ACC112 (cell line): ENCODE data around the gene WWOX.

ENCODE experiments used
- H2AFZ ChIP-seq: fragments of 200-600 bp; sonication (generic); one replicate; pipeline ENCODE4 v1.6.0; 2017; ENCODE audit warnings: antibody characterized with exemption, low read length; ENCODE audit not compliant: unreplicated experiment
- H3K27ac ChIP-seq: fragments of 200-600 bp; sonication (generic); 2 replicates; pipeline ENCODE4 v1.5.1; 2014; ENCODE audit warnings: low read depth, mild to moderate bottlenecking, antibody characterized with exemption, low read length, moderate library complexity
- H3K27me3 ChIP-seq: fragments of 200-600 bp; sonication (generic); 2 replicates; pipeline ENCODE4 v1.6.1; 2014; ENCODE audit warnings: mild to moderate bottlenecking, antibody characterized with exemption, low read length, moderate library complexity, mixed read lengths; ENCODE audit not compliant: insufficient read depth
- H3K36me3 ChIP-seq: fragments of 200-600 bp; sonication (generic); 2 replicates; pipeline ENCODE4 v1.6.1; 2016; ENCODE audit warnings: mild to moderate bottlenecking, antibody characterized with exemption, low read length, moderate library complexity, mixed read lengths; ENCODE audit not compliant: insufficient read depth
- H3K4me1 ChIP-seq: fragments of 200-600 bp; sonication (generic); one replicate; pipeline ENCODE4 v1.6.1; 2016; ENCODE audit warnings: low read length, mixed read lengths; ENCODE audit not compliant: insufficient read depth, unreplicated experiment, control insufficient read depth
- H3K4me3 ChIP-seq: fragments of 200-600 bp; sonication (generic); 2 replicates; pipeline ENCODE4 v1.5.1; 2014; ENCODE audit warnings: mild to moderate bottlenecking, low read depth, low read length
- H3K79me2 ChIP-seq: fragments of 200-600 bp; sonication (generic); one replicate; pipeline ENCODE4 v1.6.0; 2016; ENCODE audit warnings: low read length; ENCODE audit not compliant: control insufficient read depth, unreplicated experiment, insufficient read depth

WWOX gene

GRCh38 chr16:78294538-78295225 lies 195.2 kb downstream of the WWOX start:
- Histone ChIP-seq H3K4me3 (no peak overlapping the region), H2AFZ (no peak overlapping the region), H3K27ac (no peak overlapping the region), H3K36me3 (no peaks in the 10 kb centered on the region), H3K4me1 (no peaks in the 10 kb centered on the region), H3K79me2 (no peaks in the 10 kb centered on the region), H3K27me3 (no peaks in the 10 kb centered on the region)

- H2AFZ ChIP-seq: no peak overlapping the region
- no peaks in the 10 kb centered on the region for H3K27me3 ChIP-seq
- no peaks in the 10 kb centered on the region for H3K79me2 ChIP-seq
- H3K27ac ChIP-seq: no peak overlapping the region
- no peak overlapping the region for H3K4me3 ChIP-seq
- no peaks in the 10 kb centered on the region for H3K4me1 ChIP-seq
- no peaks in the 10 kb centered on the region for H3K36me3 ChIP-seq
Observed at GRCh38 chr16:78297066-78297666, 197.7 kb downstream of the WWOX start.

DNA sequence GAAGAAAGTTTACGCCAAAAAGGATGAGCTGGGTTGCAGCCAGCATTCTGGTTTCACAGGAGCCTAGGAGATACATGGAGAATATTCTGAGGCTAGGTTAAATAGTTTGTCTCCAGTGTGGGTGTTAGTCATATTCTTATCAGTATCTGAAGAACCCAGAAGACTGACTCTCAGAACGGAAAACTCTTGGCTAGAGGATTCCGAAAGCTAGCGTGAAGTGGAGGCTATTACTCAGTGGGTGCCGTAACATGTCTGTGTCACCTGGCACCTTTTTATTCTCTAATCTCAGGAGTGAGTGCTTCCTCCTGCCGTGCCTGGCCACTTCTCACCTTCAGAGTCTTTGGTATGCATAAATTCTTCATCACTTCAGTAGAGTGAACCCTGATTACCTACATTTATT lies 199.5 kb downstream of the WWOX start:
- no peak overlapping the region for H2AFZ ChIP-seq
- H3K79me2 ChIP-seq: no peaks in the 10 kb centered on the region
- no peaks in the 10 kb centered on the region for H3K4me1 ChIP-seq
- no peaks in the 10 kb centered on the region for H3K36me3 ChIP-seq
- H3K27ac ChIP-seq: no peak overlapping the region
- no peaks in the 10 kb centered on the region for H3K27me3 ChIP-seq
- no peak overlapping the region for H3K4me3 ChIP-seq

DNA sequence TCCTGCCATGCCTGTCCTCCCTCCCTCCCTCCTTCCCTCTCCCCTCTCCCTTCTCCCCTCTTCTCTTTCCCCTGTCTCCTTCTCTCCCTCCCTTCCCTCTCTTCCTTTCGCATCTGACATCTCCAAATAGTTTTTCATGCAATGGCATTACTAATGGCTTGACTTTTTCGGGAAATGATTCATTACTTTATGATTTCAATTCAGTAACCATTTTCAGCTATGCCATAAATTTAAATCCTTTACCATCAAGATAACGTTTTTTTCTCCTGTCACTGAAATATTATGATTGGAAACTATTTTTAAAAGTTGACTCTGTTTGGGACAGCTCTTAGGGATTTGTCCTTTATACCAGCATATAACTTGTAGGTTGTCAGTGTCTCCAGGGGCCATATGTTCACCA lies 201.0 kb downstream of the WWOX start:
- Histone ChIP-seq H3K36me3 (no peaks in the 10 kb centered on the region), H2AFZ (no peak overlapping the region), H3K4me1 (no peaks in the 10 kb centered on the region), H3K27me3 (no peaks in the 10 kb centered on the region), H3K4me3 (no peak overlapping the region), H3K27ac (no peak overlapping the region), H3K79me2 (no peaks in the 10 kb centered on the region)

DNA sequence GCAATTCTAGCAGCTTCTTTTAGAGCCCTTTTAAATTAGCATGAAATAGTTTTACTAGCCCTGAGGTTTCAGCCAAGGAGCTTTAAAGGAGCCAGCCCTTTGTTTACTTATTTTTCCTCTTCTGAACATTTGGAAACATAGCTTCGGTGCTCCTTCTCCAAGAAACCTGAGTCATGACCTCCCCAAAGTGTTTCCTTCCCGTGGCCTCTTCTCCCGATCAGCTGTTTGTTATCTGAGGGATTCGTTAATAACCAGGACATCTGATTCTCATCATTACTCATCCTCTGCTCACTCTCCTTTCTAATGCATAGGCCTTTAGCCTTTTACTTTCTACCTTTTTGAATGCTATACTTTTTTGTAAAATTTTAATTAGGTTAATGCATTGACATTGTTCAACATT lies 204.5 kb downstream of the WWOX start:
- Histone ChIP-seq H3K36me3 (no peaks in the 10 kb centered on the region), H2AFZ (no peak overlapping the region), H3K4me1 (no peaks in the 10 kb centered on the region), H3K4me3 (no peak overlapping the region), H3K27me3 (no peaks in the 10 kb centered on the region), H3K27ac (no peak overlapping the region), H3K79me2 (no peaks in the 10 kb centered on the region)

- no peaks in the 10 kb centered on the region for H3K79me2 ChIP-seq
- no peaks in the 10 kb centered on the region for H3K36me3 ChIP-seq
- H3K27me3 ChIP-seq: no peaks in the 10 kb centered on the region
- no peak overlapping the region for H2AFZ ChIP-seq
- H3K4me3 ChIP-seq: no peak overlapping the region
- H3K4me1 ChIP-seq: no peaks in the 10 kb centered on the region
- no peak overlapping the region for H3K27ac ChIP-seq
Observed at GRCh38 chr16:78306361-78306760, 206.9 kb downstream of the WWOX start.

DNA sequence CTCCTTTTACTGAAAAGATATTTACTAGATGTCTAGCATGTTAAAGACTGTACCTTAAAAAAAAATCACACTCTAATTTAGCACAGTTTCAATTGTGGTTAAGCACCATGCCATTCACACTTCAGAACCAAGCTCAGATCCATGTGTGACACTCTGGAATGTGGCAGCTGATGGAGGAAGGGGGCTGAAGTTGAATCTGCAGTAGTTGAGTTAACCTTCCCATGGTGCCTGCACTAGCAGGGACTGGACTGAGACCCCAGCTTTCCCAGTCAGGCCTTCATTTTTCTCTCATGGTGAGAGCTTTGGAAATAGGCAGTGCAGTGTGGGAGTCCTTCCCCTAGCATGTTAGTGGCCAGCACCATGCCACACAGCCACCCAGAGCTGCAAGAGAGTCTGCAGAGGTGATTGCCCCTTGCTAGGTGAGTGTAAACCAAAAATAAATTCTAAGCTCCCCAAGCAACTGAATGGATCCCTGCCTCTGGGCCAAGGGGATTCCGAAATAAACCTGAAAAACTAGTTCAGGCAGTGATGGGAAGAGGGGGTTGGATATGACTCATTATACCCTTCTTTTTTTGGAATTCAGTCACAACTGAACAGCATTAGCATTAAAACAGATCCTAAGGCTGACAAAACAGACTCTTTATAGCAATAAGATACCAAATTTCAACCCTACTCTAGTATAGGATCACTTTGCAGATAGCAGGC lies 208.5 kb downstream of the WWOX start:
- Histone ChIP-seq H3K4me1 (no peaks in the 10 kb centered on the region), H3K27ac (no peak overlapping the region), H3K4me3 (no peak overlapping the region), H3K27me3 (no peaks in the 10 kb centered on the region), H2AFZ (no peak overlapping the region), H3K36me3 (no peaks in the 10 kb centered on the region), H3K79me2 (no peaks in the 10 kb centered on the region)

GRCh38 chr16:78309763-78310162 lies 210.3 kb downstream of the WWOX start:
- Histone ChIP-seq H2AFZ (no peak overlapping the region), H3K36me3 (no peaks in the 10 kb centered on the region), H3K79me2 (no peaks in the 10 kb centered on the region), H3K4me3 (no peak overlapping the region), H3K27me3 (no peaks in the 10 kb centered on the region), H3K27ac (no peak overlapping the region), H3K4me1 (no peaks in the 10 kb centered on the region)

GRCh38 chr16:78310196-78310595 lies 210.7 kb downstream of the WWOX start:
- no peak overlapping the region for H3K4me3 ChIP-seq
- no peaks in the 10 kb centered on the region for H3K79me2 ChIP-seq
- no peaks in the 10 kb centered on the region for H3K27me3 ChIP-seq
- no peaks in the 10 kb centered on the region for H3K4me1 ChIP-seq
- no peak overlapping the region for H2AFZ ChIP-seq
- no peak overlapping the region for H3K27ac ChIP-seq
- H3K36me3 ChIP-seq: no peaks in the 10 kb centered on the region

DNA sequence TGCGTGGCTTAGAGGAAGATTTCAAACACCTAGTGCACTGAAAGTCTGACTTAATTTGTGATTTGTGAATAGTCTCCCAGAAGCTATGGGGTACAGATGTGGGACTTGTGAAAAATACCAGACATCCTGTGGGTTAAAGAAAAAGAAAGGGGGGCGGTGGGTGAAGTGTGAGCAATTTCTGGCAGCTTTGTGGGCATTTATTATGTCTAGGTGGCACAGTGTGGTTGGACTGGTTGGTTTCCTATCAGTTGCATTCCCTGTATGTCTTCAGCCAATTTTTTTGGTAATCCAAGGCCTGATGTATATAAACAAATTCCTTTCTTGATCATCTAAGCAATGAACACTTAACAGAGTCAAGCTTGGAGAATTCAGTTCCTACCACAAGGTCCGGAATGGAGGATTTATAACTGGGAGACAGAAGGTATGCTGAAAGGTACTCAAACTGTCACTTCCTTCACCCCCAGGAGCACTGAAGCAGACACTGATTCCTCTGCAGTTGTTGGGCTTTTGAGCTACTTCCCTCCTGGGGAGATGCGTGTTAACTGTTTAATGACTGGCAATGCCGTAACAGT lies 211.6 kb downstream of the WWOX start:
- no peak overlapping the region for H3K4me3 ChIP-seq

More for the DNA sequence above, 211.6 kb downstream of the WWOX start:
- Histone ChIP-seq H3K27ac (no peak overlapping the region), H3K4me1 (no peaks in the 10 kb centered on the region), H3K79me2 (no peaks in the 10 kb centered on the region), H2AFZ (no peak overlapping the region), H3K27me3 (no peaks in the 10 kb centered on the region), H3K36me3 (no peaks in the 10 kb centered on the region)
